ENCODE results near the gene RASGRP2. TPM values are rescaled to one million over a fixed set of nuclear protein-coding genes. Genes with fewer than 3 reads are reported as not detected.

The RASGRP2 gene
- total RNA-seq, 3 donors from 2014 or later: 10.0 to 12.5 (median 11.5) TPM

GRCh38 chr11:64723907-64724862 lies 19.8 kb downstream of the RASGRP2 start:
- DNase-seq (ENCODE audit: low spot score in 2 of 2): no peak
- Histone ChIP-seq H3K4me1 (no peaks in the 10 kb centered on the region), H3K27me3 (peaks cover 2 to 35% of the 10 kb centered on the region in 2 donors), H3K36me3 (no peaks in the 10 kb centered on the region), H3K27ac (no peak overlapping the region), H3K9me3 (no peaks in the 10 kb centered on the region), H3K4me3 (no peak overlapping the region)
- no peak for TF ChIP-seq CTCF (IDR thresholded peaks at IDR 0.05)
- TF ChIP-seq POLR2A (IDR thresholded peaks at IDR 0.05): no peak
- TF ChIP-seq POLR2AphosphoS5 (IDR thresholded peaks at IDR 0.05): no peak
- intact Hi-C loops (cut with DNase I; ENCODE audit: low total_unique reads): no loop called here

- H3K4me3 ChIP-seq: peak within 1 kb of the TSS; percentile 57 to 86 (median 70)
- DNase-seq (ENCODE audit: low spot score in 2 of 2): peak; percentile 63 to 73
- H3K9me3 ChIP-seq: no peaks in the 10 kb centered on the region
- H3K27ac ChIP-seq: peak within 1 kb of the TSS; percentile 57 to 63
- H3K27me3 ChIP-seq: peaks cover 2 to 44% of the 10 kb centered on the region in 2 donors
- H3K36me3 ChIP-seq: no peaks in the 10 kb centered on the region
- peak; percentile 48 to 88 (median 86) for TF ChIP-seq CTCF (IDR thresholded peaks at IDR 0.05)
- no peak for TF ChIP-seq POLR2A (IDR thresholded peaks at IDR 0.05)
- intact Hi-C loops (cut with DNase I; ENCODE audit: low total_unique reads): no loop called here
- H3K4me1 ChIP-seq: no peaks in the 10 kb centered on the region
Observed at GRCh38 chr11:64723117-64723906, 20.6 kb downstream of the RASGRP2 start, which contains the start of gene NRXN2. NRXN2 (minus strand) TSS chr11:64723197; CDS start chr11:64713699, 9,498 bp downstream.

GRCh38 chr11:64722141-64723065 lies 21.5 kb downstream of the RASGRP2 start:
- H3K27ac ChIP-seq: no peak overlapping the region
- intact Hi-C loops (cut with DNase I; ENCODE audit: low total_unique reads): loop anchor here (1.0 kb wide), 1 partner anchor 30 kb away; no protein-coding TSS in a partner anchor
- no peak for TF ChIP-seq CTCF (IDR thresholded peaks at IDR 0.05)
- H3K9me3 ChIP-seq: no peaks in the 10 kb centered on the region
- no peaks in the 10 kb centered on the region for H3K36me3 ChIP-seq
- no peak for DNase-seq (ENCODE audit: low spot score in 2 of 2)
- H3K4me1 ChIP-seq: no peaks in the 10 kb centered on the region
- H3K4me3 ChIP-seq: peak overlapping the region in 1 of 3 donors; percentile 86
- peaks cover 2 to 53% of the 10 kb centered on the region in 2 donors for H3K27me3 ChIP-seq

GRCh38 chr11:64721359-64721699 lies 22.6 kb downstream of the RASGRP2 start:
- no peak overlapping the region for H3K27ac ChIP-seq
- H3K4me3 ChIP-seq: no peak overlapping the region
- TF ChIP-seq POLR2AphosphoS5 (IDR thresholded peaks at IDR 0.05) (no peak), POLR2A (IDR thresholded peaks at IDR 0.05) (no peak), CTCF (IDR thresholded peaks at IDR 0.05) (no peak)
- H3K9me3 ChIP-seq: no peaks in the 10 kb centered on the region
- H3K4me1 ChIP-seq: no peaks in the 10 kb centered on the region
- DNase-seq (ENCODE audit: low spot score in 2 of 2): no peak
- H3K27me3 ChIP-seq: peaks cover 2 to 64% of the 10 kb centered on the region in 2 donors
- intact Hi-C loops (cut with DNase I; ENCODE audit: low total_unique reads): no loop called here
- H3K36me3 ChIP-seq: no peaks in the 10 kb centered on the region
